Right ventricle myocardium superior (tissue), 1 donor: ENCODE results near the gene PTPN7. TPM values are rescaled to one million over a fixed set of nuclear protein-coding genes. Genes with fewer than 3 reads are reported as not detected.

Source experiments
- ATAC-seq: fragments of 200-7000 bp; cut with Tn5 transposase; one replicate; pipeline ENCODE4 v1.9.1; 2020; ENCODE audit warnings: mild to moderate bottlenecking; ENCODE audit not compliant: poor library complexity
- DNase-seq: peaks from one replicate; pipeline ENCODE4 v3.0.0-alpha.2; 2020
- intact Hi-C: fragments of 100-400 bp; cut with DNase I; formaldehyde crosslinking; loops from one replicate; pipeline ENCODE4 v1.11.2; 2022
- long read RNA-seq: library from polyadenylated mRNA; unstranded; transcript quantifications from one replicate; pipeline ENCODE4 v2.0.0, GENCODE V29; 2021
- total RNA-seq: library from RNA; stranded (reverse); fragmentation: NEBNext Ultra II Directional; extraction: Animal tissue kit (Norgen Biotek cat#: 25700); gene quantifications from one replicate; pipeline ENCODE4 v1.2.1, GENCODE V29; 2021
- donor health status: DM: no; HTN: yes; CAD: no; lungs with severe emphysema.

The PTPN7 gene
- total RNA-seq = 0.27 TPM
- long read RNA-seq = 0 reads

- DNase-seq = peak; percentile 60
- peak; percentile 51 for ATAC-seq
- intact Hi-C loops = no loop called here
These were observed at the start of gene PTPN7 for GRCh38 chr1:202160377-202160940. PTPN7 (minus strand) TSS chr1:202160602; CDS start chr1:202159402, 1,200 bp downstream.

DNA sequence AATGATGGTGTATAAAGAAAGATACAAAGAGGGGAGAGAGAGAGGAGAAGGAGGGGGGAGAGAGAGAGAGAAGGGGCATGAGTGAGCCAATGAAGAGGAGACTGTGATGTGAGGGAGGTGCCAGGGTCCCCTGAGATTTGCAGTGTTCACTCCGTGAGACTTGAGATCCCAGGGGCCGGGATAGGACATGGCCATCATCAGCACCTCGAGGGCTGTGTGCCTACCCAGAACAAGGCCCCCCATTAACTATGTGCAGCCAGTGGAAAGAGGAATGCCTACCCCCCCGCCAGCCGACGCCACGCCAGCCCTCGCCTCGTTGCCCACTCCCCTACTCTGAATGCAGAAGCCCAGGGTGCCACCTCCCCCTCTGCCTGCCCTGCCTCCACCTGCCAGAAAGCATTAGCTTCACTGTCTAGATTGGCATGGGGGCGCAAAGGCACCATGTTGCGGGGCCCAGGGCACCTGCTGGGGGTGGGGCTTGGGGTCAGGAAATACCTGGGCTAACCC is 48.0 kb upstream of the PTPN7 start:
- intact Hi-C loops = no loop called here
- DNase-seq = no peak
- ATAC-seq = no peak

GRCh38 chr1:202207292-202207691 is 46.9 kb upstream of the PTPN7 start:
- ATAC-seq = peak; percentile 32
- intact Hi-C loops = no loop called here
- DNase-seq = no peak

DNA sequence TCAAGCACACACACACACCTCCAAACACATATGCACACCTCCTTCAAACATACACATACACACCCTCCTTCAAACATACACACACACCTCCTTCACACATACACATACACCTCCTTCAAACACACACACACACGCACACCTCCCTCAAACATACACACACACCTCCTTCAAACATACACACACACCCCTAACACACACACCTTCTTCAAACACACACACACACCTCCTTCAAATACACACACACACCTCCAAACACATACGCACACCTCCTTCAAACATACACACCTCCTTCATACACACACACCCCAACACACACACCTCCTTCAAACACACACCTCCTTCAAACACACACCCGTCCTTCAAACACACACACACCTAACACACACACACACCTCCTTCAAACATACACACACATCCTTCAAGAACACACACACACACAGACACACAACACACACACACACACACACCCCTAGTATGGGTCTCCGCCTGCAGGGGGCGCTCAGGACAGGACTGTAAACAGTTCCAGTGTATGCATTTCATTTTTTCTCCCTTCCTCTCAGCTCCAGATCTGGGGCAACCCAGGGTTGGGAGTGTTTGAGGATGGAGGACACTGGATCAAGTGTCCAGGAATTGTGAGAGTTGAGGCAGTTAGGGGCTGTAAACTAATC is 45.3 kb upstream of the PTPN7 start:
- no peak for DNase-seq
- intact Hi-C loops = no loop called here
- ATAC-seq = no peak

DNA sequence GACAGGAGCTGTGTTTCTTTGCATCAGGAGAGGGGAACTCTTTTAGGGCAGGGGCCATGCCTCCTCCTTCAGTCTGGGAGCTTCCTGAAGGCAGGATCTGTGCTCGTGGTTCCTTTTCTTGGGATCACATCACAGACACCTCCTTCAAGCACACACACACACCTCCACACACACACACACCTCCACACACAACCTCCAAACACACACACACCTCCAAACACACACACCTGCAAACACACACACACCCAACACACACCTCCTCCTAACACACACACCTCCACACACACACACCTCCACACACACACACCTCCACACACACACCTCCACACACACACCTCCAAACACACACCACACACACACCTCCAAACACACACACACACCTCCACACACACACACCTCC is 43.7 kb upstream of the PTPN7 start:
- intact Hi-C loops = no loop called here
- no peak for DNase-seq
- no peak for ATAC-seq

GRCh38 chr1:202203238-202204039 is 43.0 kb upstream of the PTPN7 start:
- ATAC-seq = no peak
- DNase-seq = no peak
- intact Hi-C loops = no loop called here

GRCh38 chr1:202202500-202203168 is 42.2 kb upstream of the PTPN7 start:
- intact Hi-C loops = no loop called here
- peak; percentile 71 for ATAC-seq
- no peak for DNase-seq

- intact Hi-C loops = no loop called here
- ATAC-seq (no peak), DNase-seq (no peak)
These were observed 41.6 kb upstream of the PTPN7 start for GRCh38 chr1:202201971-202202370.

- ATAC-seq (no peak), DNase-seq (no peak)
- intact Hi-C loops = no loop called here
These were observed 40.9 kb upstream of the PTPN7 start for GRCh38 chr1:202201266-202201665.

GRCh38 chr1:202200669-202201068 is 40.3 kb upstream of the PTPN7 start:
- DNase-seq (peak; percentile 76), ATAC-seq (peak; percentile 86)
- intact Hi-C loops = no loop called here

GRCh38 chr1:202200112-202200548 is 39.7 kb upstream of the PTPN7 start:
- intact Hi-C loops = no loop called here
- ATAC-seq = peak; percentile 21
- no peak for DNase-seq

DNA sequence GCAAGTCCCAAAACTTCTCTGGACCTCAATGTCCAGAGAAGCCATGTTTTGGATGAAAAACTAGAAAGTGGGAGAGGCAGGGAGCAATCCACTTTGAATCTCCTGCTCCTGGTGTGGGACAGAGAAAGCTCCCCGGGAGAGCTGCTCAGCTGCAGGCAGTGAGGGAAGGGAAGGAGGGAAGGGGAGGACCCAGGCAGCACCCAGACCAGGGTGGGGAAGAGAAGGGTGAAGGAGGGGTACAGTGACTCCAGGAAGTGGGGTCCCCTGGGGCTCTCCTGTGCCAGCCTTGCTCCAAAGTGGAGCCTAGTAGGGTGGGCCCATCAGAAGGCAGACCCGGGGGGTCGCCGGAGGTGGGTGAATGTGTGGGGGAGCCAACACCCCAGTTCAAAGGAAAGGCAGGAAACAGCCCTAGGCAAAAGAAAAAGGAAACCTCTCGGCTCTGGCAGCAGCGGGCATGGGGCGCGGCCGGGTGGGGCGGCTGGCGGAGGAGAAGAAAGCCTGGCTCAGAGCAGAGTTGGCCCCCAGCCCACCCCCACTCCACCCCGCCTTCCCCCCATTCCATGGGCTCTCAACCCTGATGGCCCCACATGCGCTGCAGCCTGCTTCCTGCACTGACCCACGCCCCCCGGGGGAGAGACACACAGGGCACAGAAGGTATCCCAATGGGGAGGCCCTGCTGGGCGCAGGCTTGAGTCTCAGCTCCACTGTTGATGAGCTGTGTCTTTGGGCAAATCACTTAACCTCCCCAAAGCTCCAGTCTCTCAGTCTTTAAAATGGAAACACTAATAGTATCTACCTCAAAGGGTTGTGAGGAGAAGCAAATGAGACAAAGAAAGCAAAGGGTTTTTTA is 38.9 kb upstream of the PTPN7 start:
- intact Hi-C loops = no loop called here
- no peak for DNase-seq
- ATAC-seq = peak; percentile 23

DNA sequence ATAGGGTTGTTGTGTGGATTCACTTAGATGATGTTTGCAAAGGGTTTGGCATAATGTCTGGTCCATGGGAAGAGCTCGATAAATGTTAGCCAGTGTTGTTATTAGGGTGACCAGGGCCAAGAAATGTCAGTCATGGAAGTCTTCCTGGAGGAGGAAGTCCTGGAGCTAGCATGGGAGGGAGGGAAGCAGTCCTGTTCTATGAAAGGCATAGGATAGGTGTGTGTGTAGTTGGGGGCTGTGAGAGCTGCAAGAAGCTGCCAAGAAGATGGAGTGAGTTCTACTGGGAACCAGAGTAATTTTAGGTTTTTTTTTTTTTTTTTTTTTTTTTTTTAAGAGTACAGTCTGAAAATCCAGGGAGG is 37.9 kb upstream of the PTPN7 start:
- DNase-seq (no peak), ATAC-seq (no peak)
- intact Hi-C loops = no loop called here

DNA sequence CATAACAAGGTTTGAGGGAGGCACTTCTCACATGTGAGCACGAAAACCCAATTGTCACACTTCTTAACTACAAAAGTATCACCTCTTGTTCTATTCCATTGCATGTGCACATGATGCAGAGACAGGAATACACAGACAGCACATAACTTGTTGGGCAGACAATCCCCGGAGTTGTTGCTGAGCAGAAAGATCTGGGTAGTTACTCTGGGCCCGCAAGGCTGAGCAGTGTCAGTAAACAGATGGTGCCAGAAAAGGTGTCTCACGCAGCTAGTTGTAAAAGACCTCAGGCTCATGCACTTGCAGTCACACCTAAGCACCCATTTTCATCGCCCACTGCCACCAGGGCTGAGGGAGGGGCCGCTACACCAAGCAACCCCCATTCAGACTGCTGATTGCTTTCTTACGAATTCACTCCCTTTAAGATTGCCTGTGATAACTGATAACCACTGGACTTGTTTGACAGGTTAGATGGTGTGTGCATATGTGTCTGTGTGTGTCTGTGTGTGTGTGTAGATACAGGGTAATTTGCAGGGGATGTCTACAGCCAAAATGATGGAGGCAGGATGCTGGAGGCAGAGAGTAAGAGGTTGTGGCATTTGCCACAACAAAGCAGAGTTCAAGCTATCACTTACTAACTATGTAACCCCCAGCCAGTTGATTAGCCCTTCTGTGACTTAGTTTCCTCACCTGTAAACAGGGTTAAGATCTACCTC is 37.4 kb upstream of the PTPN7 start:
- intact Hi-C loops = no loop called here
- DNase-seq = no peak
- no peak for ATAC-seq

DNA sequence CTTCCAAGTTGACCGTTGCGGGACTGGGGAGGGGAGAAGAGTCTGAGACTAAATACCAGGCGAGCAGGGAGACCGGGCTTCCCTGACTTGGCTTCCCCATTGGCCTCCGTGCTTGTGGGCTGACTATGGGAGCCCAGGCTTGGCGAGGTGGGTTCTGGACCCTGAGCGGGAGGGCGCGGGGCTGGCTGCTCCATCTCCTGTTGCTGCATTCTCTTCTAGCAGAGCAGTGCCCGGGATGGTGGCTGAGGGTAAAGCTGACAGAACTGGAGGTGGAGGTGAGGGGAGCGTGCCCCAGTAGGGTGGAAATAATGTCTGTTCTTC is 33.9 kb upstream of the PTPN7 start:
- ATAC-seq = no peak
- no peak for DNase-seq
- intact Hi-C loops = no loop called here

- ATAC-seq = peak; percentile 63
- intact Hi-C loops = no loop called here
- DNase-seq = no peak
These were observed 33.4 kb upstream of the PTPN7 start, which contains the start of gene LGR6 for GRCh38 chr1:202193614-202194327. LGR6 (plus strand) TSS chr1:202193799; CDS start chr1:202193990, 191 bp downstream.
